ENCODE measurements around the gene ABRAXAS1.

ABRAXAS1 gene

DNA sequence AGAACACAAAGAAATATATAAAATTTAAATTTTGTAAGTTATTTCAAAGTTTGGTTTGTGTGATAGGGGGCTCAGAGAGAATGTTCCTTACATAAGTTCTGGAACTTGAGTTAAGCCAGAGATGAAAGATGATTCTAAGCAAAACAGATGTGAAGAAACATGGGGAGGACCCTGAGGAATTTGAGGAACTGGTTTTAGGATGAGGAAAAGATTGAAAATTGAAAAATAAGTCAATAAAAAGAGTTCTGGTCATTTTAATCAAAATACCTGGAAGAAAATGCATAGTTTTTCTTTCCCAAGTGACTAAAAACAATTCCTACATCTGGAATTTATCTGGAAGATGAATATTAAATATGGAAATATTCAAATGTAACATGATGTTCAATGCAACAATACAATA, 66.7 kb downstream of the ABRAXAS1 start:
- Histone ChIP-seq H3K27me3 (ENCODE audit: insufficient read depth, poor library complexity, severe bottlenecking) (no peaks in the 10 kb centered on the region), H3K4me3 (replicated peaks; ENCODE audit: insufficient read depth, low read length) (no peak overlapping the region), H3K27ac (replicated peaks) (no peak overlapping the region)
- TF ChIP-seq, protein P1, sequence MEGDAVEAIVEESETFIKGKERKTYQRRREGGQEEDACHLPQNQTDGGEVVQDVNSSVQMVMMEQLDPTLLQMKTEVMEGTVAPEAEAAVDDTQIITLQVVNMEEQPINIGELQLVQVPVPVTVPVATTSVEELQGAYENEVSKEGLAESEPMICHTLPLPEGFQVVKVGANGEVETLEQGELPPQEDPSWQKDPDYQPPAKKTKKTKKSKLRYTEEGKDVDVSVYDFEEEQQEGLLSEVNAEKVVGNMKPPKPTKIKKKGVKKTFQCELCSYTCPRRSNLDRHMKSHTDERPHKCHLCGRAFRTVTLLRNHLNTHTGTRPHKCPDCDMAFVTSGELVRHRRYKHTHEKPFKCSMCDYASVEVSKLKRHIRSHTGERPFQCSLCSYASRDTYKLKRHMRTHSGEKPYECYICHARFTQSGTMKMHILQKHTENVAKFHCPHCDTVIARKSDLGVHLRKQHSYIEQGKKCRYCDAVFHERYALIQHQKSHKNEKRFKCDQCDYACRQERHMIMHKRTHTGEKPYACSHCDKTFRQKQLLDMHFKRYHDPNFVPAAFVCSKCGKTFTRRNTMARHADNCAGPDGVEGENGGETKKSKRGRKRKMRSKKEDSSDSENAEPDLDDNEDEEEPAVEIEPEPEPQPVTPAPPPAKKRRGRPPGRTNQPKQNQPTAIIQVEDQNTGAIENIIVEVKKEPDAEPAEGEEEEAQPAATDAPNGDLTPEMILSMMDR (IDR thresholded peaks at IDR 0.05; ENCODE audit: insufficient read depth, low read length) = no peak
- TF ChIP-seq POLR2AphosphoS5 (IDR thresholded peaks at IDR 0.05; ENCODE audit: low read depth) = no peak
- TF ChIP-seq SPI1 (IDR thresholded peaks at IDR 0.05; ENCODE audit: borderline replicate concordance, low read depth) = no peak
- TF ChIP-seq GABPA (IDR thresholded peaks at IDR 0.05; ENCODE audit: low read depth) = no peak
- TF ChIP-seq, protein P2, sequence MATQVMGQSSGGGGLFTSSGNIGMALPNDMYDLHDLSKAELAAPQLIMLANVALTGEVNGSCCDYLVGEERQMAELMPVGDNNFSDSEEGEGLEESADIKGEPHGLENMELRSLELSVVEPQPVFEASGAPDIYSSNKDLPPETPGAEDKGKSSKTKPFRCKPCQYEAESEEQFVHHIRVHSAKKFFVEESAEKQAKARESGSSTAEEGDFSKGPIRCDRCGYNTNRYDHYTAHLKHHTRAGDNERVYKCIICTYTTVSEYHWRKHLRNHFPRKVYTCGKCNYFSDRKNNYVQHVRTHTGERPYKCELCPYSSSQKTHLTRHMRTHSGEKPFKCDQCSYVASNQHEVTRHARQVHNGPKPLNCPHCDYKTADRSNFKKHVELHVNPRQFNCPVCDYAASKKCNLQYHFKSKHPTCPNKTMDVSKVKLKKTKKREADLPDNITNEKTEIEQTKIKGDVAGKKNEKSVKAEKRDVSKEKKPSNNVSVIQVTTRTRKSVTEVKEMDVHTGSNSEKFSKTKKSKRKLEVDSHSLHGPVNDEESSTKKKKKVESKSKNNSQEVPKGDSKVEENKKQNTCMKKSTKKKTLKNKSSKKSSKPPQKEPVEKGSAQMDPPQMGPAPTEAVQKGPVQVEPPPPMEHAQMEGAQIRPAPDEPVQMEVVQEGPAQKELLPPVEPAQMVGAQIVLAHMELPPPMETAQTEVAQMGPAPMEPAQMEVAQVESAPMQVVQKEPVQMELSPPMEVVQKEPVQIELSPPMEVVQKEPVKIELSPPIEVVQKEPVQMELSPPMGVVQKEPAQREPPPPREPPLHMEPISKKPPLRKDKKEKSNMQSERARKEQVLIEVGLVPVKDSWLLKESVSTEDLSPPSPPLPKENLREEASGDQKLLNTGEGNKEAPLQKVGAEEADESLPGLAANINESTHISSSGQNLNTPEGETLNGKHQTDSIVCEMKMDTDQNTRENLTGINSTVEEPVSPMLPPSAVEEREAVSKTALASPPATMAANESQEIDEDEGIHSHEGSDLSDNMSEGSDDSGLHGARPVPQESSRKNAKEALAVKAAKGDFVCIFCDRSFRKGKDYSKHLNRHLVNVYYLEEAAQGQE (IDR thresholded peaks at IDR 0.05; ENCODE audit: insufficient replicate concordance, low read depth) = no peak
- DNase-seq (ENCODE audit: low read depth in 1 of 2, low spot score in 1 of 2) = no peak

DNA sequence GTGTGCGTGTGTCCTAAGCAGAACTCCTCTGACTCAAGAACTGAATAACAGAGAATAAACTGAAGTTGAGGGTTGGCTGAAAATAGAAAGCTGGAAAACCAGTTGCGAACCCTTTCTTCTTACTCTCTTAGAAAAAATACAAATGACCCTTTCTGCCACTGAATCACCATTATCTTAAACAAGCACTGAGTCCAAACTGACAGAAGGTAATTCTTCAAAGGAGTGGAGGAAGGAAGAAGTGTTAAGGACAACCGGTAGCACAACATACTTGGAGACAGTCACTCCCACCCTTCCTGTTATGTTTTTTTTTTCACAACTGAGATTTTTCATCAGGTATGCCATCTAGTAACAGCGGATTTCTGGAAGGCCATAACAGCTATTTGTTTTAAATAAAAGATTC, 67.3 kb downstream of the ABRAXAS1 start:
- DNase-seq (ENCODE audit: low read depth in 1 of 2, low spot score in 1 of 2) = no peak
- TF ChIP-seq, protein P2 (IDR thresholded peaks at IDR 0.05; ENCODE audit: insufficient replicate concordance, low read depth) = no peak
- no peak for TF ChIP-seq GABPA (IDR thresholded peaks at IDR 0.05; ENCODE audit: low read depth)
- no peak for TF ChIP-seq POLR2AphosphoS5 (IDR thresholded peaks at IDR 0.05; ENCODE audit: low read depth)
- no peak for TF ChIP-seq SPI1 (IDR thresholded peaks at IDR 0.05; ENCODE audit: borderline replicate concordance, low read depth)
- TF ChIP-seq, protein P1 (IDR thresholded peaks at IDR 0.05; ENCODE audit: insufficient read depth, low read length) = no peak
- H3K27ac ChIP-seq (replicated peaks) = no peak overlapping the region
- no peaks in the 10 kb centered on the region for H3K27me3 ChIP-seq (ENCODE audit: insufficient read depth, poor library complexity, severe bottlenecking)
- no peak overlapping the region for H3K4me3 ChIP-seq (replicated peaks; ENCODE audit: insufficient read depth, low read length)

DNA sequence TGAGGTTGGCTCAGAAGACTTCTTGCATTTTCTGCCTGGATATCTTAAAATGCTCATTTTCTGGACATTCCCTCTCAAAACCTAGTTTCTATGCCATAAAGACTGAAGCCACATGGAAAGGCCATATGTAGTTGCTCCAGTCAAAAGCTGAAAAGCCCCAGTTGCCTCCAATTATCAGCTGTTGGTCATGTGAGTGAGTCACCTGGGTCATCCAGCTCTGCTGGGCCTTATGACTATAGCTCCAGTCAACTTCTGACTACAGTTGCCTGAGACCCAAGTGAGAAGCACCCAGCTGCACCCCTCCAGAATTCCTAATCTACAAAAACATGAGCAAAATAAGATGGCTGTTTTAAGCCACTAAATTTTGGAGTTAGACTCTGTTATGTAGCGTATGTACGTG, 71.2 kb downstream of the ABRAXAS1 start:
- Histone ChIP-seq H3K4me3 (replicated peaks; ENCODE audit: insufficient read depth, low read length) (no peak overlapping the region), H3K27me3 (ENCODE audit: insufficient read depth, poor library complexity, severe bottlenecking) (no peaks in the 10 kb centered on the region), H3K27ac (replicated peaks) (no peak overlapping the region)
- DNase-seq (ENCODE audit: low read depth in 1 of 2, low spot score in 1 of 2) = no peak
- TF ChIP-seq POLR2AphosphoS5 (IDR thresholded peaks at IDR 0.05; ENCODE audit: low read depth) = no peak
- TF ChIP-seq, protein P2 (IDR thresholded peaks at IDR 0.05; ENCODE audit: insufficient replicate concordance, low read depth) = no peak
- TF ChIP-seq GABPA (IDR thresholded peaks at IDR 0.05; ENCODE audit: low read depth) = no peak
- TF ChIP-seq SPI1 (IDR thresholded peaks at IDR 0.05; ENCODE audit: borderline replicate concordance, low read depth) = no peak
- TF ChIP-seq, protein P1 (IDR thresholded peaks at IDR 0.05; ENCODE audit: insufficient read depth, low read length) = no peak
